ENCODE measurements around the gene CGB8.
"Not testable (repeated sequence)": the region's sequence is repeated elsewhere in the genome, so short reads cannot be mapped to it uniquely, and the experiment has no call there.

GRCh38 chr19:49028686-49029085 is 20.2 kb downstream of the CGB8 start:
- TF ChIP-seq EGR1 (IDR thresholded peaks at IDR 0.05; ENCODE audit: low read depth in 2 of 2); MAX (IDR thresholded peaks at IDR 0.05); CTCF (IDR thresholded peaks at IDR 0.05; ENCODE audit: low read depth, low read length, missing input control); GABPA (IDR thresholded peaks at IDR 0.05 in 1 of 2, conservative IDR thresholded peaks at IDR 0.05 in 1 of 2); JUND (IDR thresholded peaks at IDR 0.05); HNF4A (conservative IDR thresholded peaks at IDR 0.05); RAD21 (IDR thresholded peaks at IDR 0.05); ATF3 (IDR thresholded peaks at IDR 0.05): not testable (repeated sequence)

Data from liver (tissue), 3 donors.